ENCODE results near the gene LEFTY2. TPM values are rescaled to one million over a fixed set of nuclear protein-coding genes. Genes with fewer than 3 reads are reported as not detected.
"Not testable (repeated sequence)": the region's sequence is repeated elsewhere in the genome, so short reads cannot be mapped to it uniquely, and the experiment has no call there.

The LEFTY2 gene
- total RNA-seq, 1 experiment from 2014 or later: not detected

GRCh38 chr1:225942574-225942973 lies 1.6 kb upstream of the LEFTY2 start:
- no peak overlapping the region for H3K4me2 ChIP-seq (ENCODE audit: low read length)
- no peaks in the 10 kb centered on the region for H3K36me3 ChIP-seq (ENCODE audit: low read depth, low read length)
- H3K9me3 ChIP-seq (ENCODE audit: low read length): no peaks in the 10 kb centered on the region
- no peaks in the 10 kb centered on the region for H3F3A ChIP-seq (ENCODE audit: low read length, unreplicated experiment)
- no TSS peak for BruUV-seq (replicated peaks)
- H3K9me2 ChIP-seq (replicated peaks; ENCODE audit: low read length): no peaks in the 10 kb centered on the region
- no peak overlapping the region for H3K4me3 ChIP-seq (ENCODE audit: low read length)
- no peak overlapping the region for H3K9ac ChIP-seq (ENCODE audit: low read length)
- H3K27me3 ChIP-seq (ENCODE audit: low read length): no peaks in the 10 kb centered on the region
- no peaks in the 10 kb centered on the region for H3K79me2 ChIP-seq (ENCODE audit: low read length)
- no peak overlapping the region for H2AFZ ChIP-seq (ENCODE audit: low read length)
- POLR2A ChIA-PET (ENCODE audit: unreplicated experiment): no interaction called here
- DNase-seq (no peak), ATAC-seq (no peak)
- CTCF ChIA-PET: no interaction called here
- H4K20me1 ChIP-seq (ENCODE audit: low read length): no peaks in the 10 kb centered on the region
- H3K4me1 ChIP-seq (ENCODE audit: insufficient read depth, low read length): no peaks in the 10 kb centered on the region
- TF ChIP-seq EZH2phosphoT487 (IDR thresholded peaks at IDR 0.05; ENCODE audit: borderline replicate concordance, low read length) (no peak), EZH2 (IDR thresholded peaks at IDR 0.05; ENCODE audit: low read length, unreplicated experiment) (no peak)
- TF ChIP-seq, protein P1, sequence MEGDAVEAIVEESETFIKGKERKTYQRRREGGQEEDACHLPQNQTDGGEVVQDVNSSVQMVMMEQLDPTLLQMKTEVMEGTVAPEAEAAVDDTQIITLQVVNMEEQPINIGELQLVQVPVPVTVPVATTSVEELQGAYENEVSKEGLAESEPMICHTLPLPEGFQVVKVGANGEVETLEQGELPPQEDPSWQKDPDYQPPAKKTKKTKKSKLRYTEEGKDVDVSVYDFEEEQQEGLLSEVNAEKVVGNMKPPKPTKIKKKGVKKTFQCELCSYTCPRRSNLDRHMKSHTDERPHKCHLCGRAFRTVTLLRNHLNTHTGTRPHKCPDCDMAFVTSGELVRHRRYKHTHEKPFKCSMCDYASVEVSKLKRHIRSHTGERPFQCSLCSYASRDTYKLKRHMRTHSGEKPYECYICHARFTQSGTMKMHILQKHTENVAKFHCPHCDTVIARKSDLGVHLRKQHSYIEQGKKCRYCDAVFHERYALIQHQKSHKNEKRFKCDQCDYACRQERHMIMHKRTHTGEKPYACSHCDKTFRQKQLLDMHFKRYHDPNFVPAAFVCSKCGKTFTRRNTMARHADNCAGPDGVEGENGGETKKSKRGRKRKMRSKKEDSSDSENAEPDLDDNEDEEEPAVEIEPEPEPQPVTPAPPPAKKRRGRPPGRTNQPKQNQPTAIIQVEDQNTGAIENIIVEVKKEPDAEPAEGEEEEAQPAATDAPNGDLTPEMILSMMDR (conservative IDR thresholded peaks at IDR 0.05; ENCODE audit: low read depth, low read length): no peak
- intact Hi-C loops (cut with micrococcal nuclease): no loop called here
- no peak overlapping the region for H3K27ac ChIP-seq (ENCODE audit: low read length)

- CTCF ChIA-PET: no interaction called here
- no peak for ATAC-seq
Measured at GRCh38 chr1:225941942-225942222, 862 bp upstream of the LEFTY2 start.

DNA sequence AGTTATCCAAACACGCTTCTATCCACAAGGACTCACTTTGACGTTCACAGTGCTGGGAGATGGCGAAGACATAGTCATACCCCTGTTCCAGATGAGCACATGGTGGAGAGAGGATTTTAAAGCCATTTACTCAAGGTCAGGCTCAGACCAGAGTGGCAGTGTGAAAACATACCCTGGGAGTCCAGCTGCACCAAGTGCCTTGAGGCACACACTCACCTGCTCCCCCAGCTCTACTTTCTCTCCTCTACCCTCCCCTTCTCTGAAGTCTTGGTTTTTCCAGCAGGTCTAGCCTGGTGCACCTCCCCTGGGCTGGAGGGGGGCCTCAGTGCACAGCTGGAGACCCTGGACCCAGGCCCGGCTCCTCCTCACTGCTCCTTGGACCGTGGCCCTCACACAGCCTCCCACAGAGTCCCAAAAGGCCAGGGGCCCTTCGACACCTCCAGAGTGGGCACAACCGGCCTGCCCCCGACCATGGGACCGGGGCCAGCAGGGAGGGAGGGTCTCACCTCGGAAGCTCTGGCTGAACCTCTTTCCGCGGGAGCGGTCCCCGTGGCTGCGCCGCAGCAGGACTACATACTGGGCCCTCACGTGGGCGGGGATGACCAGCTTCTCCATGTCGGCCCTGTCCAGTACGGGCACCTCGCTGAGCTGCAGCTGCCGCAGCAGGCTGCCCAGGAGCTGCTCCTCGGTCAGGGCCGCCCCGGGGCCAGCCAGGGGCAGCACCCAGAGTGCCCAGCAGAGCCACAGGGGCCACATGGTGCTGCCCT lies 452 bp downstream of the LEFTY2 start:
- Histone ChIP-seq H3F3A (ENCODE audit: low read length, unreplicated experiment) (no peaks in the 10 kb centered on the region), H3K36me3 (ENCODE audit: low read depth, low read length) (no peaks in the 10 kb centered on the region), H2AFZ (ENCODE audit: low read length) (no peak overlapping the region), H3K9me2 (replicated peaks; ENCODE audit: low read length) (no peaks in the 10 kb centered on the region), H4K20me1 (ENCODE audit: low read length) (no peaks in the 10 kb centered on the region), H3K4me3 (ENCODE audit: low read length) (no peak overlapping the region), H3K27ac (ENCODE audit: low read length) (no peak overlapping the region), H3K4me1 (ENCODE audit: insufficient read depth, low read length) (no peaks in the 10 kb centered on the region), H3K4me2 (ENCODE audit: low read length) (no peak overlapping the region), H3K9ac (ENCODE audit: low read length) (no peak overlapping the region), H3K9me3 (ENCODE audit: low read length) (no peaks in the 10 kb centered on the region), H3K79me2 (ENCODE audit: low read length) (no peaks in the 10 kb centered on the region), H3K27me3 (ENCODE audit: low read length) (no peaks in the 10 kb centered on the region)
- CTCF ChIA-PET: no interaction called here
- ATAC-seq (no peak), DNase-seq (no peak)
- TF ChIP-seq, protein P1 (conservative IDR thresholded peaks at IDR 0.05; ENCODE audit: low read depth, low read length): no peak
- TF ChIP-seq EZH2 (IDR thresholded peaks at IDR 0.05; ENCODE audit: low read length, unreplicated experiment) (no peak), EZH2phosphoT487 (IDR thresholded peaks at IDR 0.05; ENCODE audit: borderline replicate concordance, low read length) (no peak)
- POLR2A ChIA-PET (ENCODE audit: unreplicated experiment): no interaction called here
- intact Hi-C loops (cut with micrococcal nuclease): no loop called here
- BruUV-seq (replicated peaks): no TSS peak

More at GRCh38 chr1:225941942-225942222, 862 bp upstream of the LEFTY2 start:
- no peaks in the 10 kb centered on the region for H3F3A ChIP-seq (ENCODE audit: low read length, unreplicated experiment)
- H3K4me1 ChIP-seq (ENCODE audit: insufficient read depth, low read length): no peaks in the 10 kb centered on the region
- no peaks in the 10 kb centered on the region for H3K9me2 ChIP-seq (replicated peaks; ENCODE audit: low read length)
- no peaks in the 10 kb centered on the region for H3K36me3 ChIP-seq (ENCODE audit: low read depth, low read length)
- H3K79me2 ChIP-seq (ENCODE audit: low read length): no peaks in the 10 kb centered on the region
- H2AFZ ChIP-seq (ENCODE audit: low read length): no peak overlapping the region
- TF ChIP-seq EZH2phosphoT487 (IDR thresholded peaks at IDR 0.05; ENCODE audit: borderline replicate concordance, low read length): no peak
- no peak for TF ChIP-seq EZH2 (IDR thresholded peaks at IDR 0.05; ENCODE audit: low read length, unreplicated experiment)
- no peaks in the 10 kb centered on the region for H3K9me3 ChIP-seq (ENCODE audit: low read length)
- H3K4me2 ChIP-seq (ENCODE audit: low read length): no peak overlapping the region
- no peak overlapping the region for H3K27ac ChIP-seq (ENCODE audit: low read length)
- H3K9ac ChIP-seq (ENCODE audit: low read length): no peak overlapping the region
- POLR2A ChIA-PET (ENCODE audit: unreplicated experiment): no interaction called here
- BruUV-seq (replicated peaks): no TSS peak
- no peaks in the 10 kb centered on the region for H3K27me3 ChIP-seq (ENCODE audit: low read length)
- intact Hi-C loops (cut with micrococcal nuclease): no loop called here
- no peak overlapping the region for H3K4me3 ChIP-seq (ENCODE audit: low read length)
- DNase-seq: no peak
- no peaks in the 10 kb centered on the region for H4K20me1 ChIP-seq (ENCODE audit: low read length)

- ATAC-seq; intact Hi-C loops (cut with micrococcal nuclease): not testable (repeated sequence)
Measured at GRCh38 chr1:225939939-225940310, 1.1 kb downstream of the LEFTY2 start.

DNA sequence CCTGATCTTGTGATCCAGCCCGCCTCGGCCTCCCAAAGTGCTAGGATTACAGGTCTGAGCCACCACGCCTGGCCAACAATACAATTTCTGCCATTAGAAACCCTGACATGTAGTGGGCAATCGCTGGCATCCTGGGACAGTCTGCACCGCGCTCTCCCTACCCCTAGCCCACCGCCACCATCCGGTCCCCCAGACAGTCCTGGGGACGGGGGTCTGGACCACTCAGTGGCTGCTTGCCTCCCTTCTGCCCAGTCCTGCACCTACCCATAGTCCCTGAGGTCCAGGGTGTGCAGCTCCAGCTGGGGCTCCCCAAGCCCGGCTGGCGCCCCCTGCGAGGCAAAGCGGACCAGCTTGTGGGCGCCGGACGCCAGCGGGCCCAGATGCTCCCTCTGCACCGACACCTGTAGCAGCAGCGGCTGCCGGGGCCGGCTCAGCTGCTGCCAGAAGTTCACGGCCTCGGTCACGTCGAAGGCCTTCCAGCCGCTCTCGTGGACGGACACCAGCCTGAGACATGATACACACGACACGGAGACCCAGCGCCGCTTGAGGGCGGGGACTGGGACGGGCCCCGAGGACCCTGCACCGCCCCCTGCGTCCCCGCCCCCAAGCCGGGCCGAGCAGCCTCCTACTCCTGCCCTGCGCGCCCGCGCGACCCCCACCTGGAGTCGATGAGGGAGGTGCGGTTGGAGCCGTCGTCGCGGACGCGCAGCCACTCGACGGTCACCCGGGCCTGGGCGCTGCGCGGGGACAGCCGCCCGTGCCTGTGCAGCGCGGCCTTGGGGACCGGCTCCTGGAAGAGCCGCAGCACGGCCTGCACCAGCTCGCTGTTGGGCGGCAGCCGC lies 1.7 kb downstream of the LEFTY2 start:
- H3K79me2 ChIP-seq (ENCODE audit: low read length); H3K9ac ChIP-seq (ENCODE audit: low read length); DNase-seq; H3K4me3 ChIP-seq (ENCODE audit: low read length); H3K27ac ChIP-seq (ENCODE audit: low read length); H3F3A ChIP-seq (ENCODE audit: low read length, unreplicated experiment); H3K4me2 ChIP-seq (ENCODE audit: low read length); H3K9me2 ChIP-seq (replicated peaks; ENCODE audit: low read length); H3K9me3 ChIP-seq (ENCODE audit: low read length); H3K4me1 ChIP-seq (ENCODE audit: insufficient read depth, low read length); BruUV-seq (replicated peaks); intact Hi-C loops (cut with micrococcal nuclease); H4K20me1 ChIP-seq (ENCODE audit: low read length); POLR2A ChIA-PET (ENCODE audit: unreplicated experiment); CTCF ChIA-PET; H2AFZ ChIP-seq (ENCODE audit: low read length); H3K27me3 ChIP-seq (ENCODE audit: low read length); H3K36me3 ChIP-seq (ENCODE audit: low read depth, low read length); ATAC-seq: not testable (repeated sequence)

More at GRCh38 chr1:225939939-225940310, 1.1 kb downstream of the LEFTY2 start:
- H3K4me2 ChIP-seq (ENCODE audit: low read length); H3K27me3 ChIP-seq (ENCODE audit: low read length); H3K36me3 ChIP-seq (ENCODE audit: low read depth, low read length); DNase-seq; H3K9me3 ChIP-seq (ENCODE audit: low read length); BruUV-seq (replicated peaks); H3K79me2 ChIP-seq (ENCODE audit: low read length); H3F3A ChIP-seq (ENCODE audit: low read length, unreplicated experiment); POLR2A ChIA-PET (ENCODE audit: unreplicated experiment); H4K20me1 ChIP-seq (ENCODE audit: low read length); H3K9ac ChIP-seq (ENCODE audit: low read length); H3K4me1 ChIP-seq (ENCODE audit: insufficient read depth, low read length); H3K4me3 ChIP-seq (ENCODE audit: low read length); H2AFZ ChIP-seq (ENCODE audit: low read length); H3K27ac ChIP-seq (ENCODE audit: low read length); CTCF ChIA-PET; H3K9me2 ChIP-seq (replicated peaks; ENCODE audit: low read length): not testable (repeated sequence)

Measured in PC-3 (cell line).